GM19452 (cell line): ENCODE results near the gene TASOR.
"Not testable (repeated sequence)": the region's sequence is repeated elsewhere in the genome, so short reads cannot be mapped to it uniquely, and the experiment has no call there.

ENCODE experiments used
- ATAC-seq: cut with Tn5 transposase; IDR thresholded peaks from one replicate; pipeline ENCODE4 v1.9.1; 2021; ENCODE audit not compliant: unreplicated experiment

The TASOR gene

DNA sequence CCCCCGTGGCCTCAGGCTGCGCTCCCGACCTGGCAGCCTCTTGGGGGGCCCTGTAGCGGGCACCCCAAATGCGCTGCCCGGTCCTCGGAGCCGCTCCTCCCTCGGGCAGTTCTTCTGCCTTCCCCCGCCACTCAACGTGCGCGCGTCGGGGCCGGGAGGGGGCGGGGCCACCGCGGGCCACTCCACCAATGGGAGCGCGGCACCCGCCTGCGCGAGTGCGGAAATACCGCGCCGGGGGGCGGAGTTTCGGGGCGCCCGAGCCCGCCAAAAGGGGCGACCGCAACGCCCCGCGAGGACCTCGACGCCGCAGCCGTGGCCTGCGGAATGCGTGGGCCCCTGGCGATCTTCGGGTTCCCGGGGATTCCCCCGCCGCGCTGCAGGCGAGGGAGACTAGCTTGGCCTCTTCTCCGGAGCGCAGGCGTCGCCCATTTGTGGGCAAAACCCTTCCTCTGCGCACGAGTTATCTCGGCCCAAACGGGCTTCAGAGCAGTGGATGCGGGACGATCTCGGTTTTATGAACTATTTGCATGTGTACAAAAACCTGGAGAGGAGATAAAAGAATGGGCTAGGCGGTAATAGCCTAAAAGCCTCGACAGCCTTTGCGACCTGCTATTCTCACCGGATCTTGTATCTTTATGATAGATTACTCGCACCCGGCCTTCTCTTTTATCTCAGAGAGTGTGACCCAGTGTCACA is at the start of gene TASOR:
Gene TASOR, minus strand, starts transcription at position 144 of the 696 bp plus-strand sequence. CDS start 259 bp downstream, outside the sequence.
- ATAC-seq = peak; percentile 77

DNA sequence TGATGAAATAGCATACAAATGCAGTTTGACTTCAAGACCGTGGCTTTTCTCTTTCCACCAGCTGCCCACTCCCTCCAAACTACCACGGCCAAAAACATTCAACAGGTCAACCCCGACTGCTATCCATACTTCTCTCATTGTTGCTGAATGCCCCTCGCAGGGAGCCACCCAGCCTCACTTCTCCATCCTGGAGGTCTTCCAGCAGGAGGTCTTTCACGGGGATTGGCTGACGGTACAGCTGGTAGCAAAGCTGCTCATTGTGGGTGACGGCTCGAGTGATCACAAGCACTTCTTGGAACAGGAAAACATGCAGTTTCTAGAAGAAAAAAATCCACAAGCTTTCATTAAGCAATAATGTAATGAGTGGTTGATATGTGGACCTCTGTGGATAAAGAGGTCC is 49.0 kb upstream of the TASOR start:
- ATAC-seq = no peak

DNA sequence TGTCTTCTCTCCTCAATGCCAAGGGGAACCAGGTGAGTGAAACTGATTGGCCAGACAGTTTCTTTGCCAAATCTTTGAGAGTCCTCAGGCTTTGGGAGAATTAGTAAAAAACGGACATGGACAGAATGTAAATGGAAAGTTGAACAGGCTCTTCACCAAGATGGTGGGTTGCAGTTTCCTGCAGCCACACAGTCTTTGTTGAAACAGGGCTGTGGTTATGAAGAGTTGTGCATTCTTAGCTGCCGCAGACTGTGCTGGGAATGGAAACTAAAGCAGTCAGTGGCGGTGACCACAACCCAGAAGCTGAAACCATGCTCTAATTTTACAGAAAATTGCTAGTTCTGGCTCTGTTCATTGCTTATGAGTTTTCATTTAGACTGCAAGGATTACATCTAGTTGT is 42.1 kb upstream of the TASOR start:
- ATAC-seq = peak; percentile 98

GRCh38 chr3:56724676-56725075 is 41.6 kb upstream of the TASOR start:
- ATAC-seq = peak; percentile 2

GRCh38 chr3:56720849-56721248 is 37.8 kb upstream of the TASOR start:
- no peak for ATAC-seq

DNA sequence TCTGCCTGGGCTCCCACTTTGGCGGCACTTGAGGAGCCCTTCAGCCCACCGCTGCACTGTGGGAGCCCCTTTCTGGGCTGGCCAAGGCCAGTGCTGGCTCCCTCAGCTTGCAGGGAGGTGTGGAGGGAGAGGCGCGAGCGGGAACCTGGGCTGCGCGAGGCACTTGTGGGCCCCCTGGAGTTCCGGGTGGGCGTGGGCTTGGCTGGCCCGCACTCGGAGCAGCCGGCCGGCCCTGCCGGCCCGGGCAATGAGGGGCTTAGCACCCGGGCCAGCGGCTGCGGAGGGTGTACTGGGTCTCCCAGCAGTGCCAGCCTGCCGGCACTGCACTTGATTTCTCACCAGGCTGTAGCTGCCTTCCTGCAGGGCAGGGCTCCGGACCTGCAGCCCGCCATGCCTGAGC is 35.7 kb upstream of the TASOR start:
- not testable (repeated sequence) for ATAC-seq

GRCh38 chr3:56711344-56711743 is 28.3 kb upstream of the TASOR start:
- ATAC-seq = no peak

DNA sequence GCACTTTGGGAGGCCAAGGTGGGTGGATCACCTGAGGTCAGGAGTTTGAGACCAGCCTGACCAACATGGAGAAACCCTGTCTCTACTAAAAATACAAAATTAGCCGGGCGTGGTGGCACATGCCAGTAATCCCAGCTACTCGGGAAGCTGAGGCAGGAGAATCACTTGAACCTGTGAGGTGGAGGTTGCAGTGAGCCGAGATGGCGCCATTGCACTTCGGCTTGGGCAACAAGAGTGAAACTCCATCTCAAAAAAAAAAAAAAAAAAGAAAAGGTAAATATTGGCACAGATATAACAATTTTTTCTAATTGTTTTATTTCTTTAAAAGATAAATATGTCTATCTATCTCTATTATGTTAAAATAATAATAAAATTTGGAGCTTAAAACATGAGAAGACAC is 24.3 kb upstream of the TASOR start:
- not testable (repeated sequence) for ATAC-seq

GRCh38 chr3:56706629-56707028 is 23.6 kb upstream of the TASOR start:
- no peak for ATAC-seq

DNA sequence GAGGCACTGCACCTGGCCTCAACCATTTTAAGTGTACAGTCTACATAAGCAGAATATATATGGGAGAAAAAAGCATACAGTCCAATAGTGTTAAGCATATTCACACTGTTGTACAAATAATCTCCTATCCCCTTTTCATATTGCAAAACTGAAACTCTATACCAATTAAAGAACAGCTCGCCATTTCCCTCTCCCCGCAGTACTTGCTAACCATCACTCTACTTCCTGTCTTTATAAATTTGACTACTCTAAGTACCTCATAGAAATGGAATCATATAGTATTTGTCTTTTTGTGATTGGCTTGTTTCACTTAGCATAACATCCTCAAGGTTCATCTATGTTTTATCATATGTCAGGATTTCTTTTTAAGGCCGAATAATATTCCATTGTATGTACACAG is 21.6 kb upstream of the TASOR start:
- no peak for ATAC-seq

- ATAC-seq = no peak
Observed at GRCh38 chr3:56702490-56703315, 19.6 kb upstream of the TASOR start.

GRCh38 chr3:56700151-56700550 is 17.1 kb upstream of the TASOR start:
- no peak for ATAC-seq

DNA sequence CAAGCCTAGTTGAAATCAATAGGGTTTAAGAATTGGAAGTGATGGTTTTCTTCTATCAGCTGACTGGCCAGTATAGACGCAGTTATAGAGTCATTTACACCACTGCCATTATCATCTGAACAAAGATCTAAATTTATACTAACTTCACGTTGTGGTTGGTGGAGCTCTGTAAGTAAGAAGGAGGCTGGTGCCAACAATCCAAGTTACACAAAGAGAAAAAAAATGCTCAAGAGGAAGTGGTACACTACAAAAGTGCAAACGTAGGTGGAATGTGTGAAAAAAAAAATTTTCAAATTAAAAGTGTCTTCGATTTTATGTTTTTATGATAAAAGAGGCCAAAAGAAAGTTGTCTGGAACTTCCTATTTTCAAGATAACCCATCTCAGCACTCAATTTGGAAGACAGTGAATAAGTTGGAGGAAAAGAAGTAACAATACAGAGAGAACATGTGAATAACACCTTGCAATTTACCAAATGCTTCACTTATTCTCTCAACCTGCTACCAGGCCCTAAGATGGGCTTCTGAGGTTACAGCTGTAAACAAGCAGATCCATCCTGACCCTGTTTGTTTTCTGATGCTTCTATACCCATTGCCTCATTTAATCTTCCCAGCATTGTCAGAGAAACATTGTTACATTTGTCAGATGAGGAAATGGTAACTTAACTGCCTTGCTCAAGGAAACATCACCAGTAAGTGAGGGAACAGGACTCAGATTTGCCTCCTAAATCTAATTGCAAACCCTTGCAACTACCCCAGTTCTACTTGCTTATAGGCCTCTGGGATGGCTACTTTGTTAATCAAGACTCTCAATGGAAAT is 12.0 kb upstream of the TASOR start:
- ATAC-seq = no peak

- ATAC-seq = no peak
Observed at GRCh38 chr3:56693750-56694149, 10.7 kb upstream of the TASOR start.

GRCh38 chr3:56692520-56693433 is 9.7 kb upstream of the TASOR start:
- peak; percentile 64 for ATAC-seq

DNA sequence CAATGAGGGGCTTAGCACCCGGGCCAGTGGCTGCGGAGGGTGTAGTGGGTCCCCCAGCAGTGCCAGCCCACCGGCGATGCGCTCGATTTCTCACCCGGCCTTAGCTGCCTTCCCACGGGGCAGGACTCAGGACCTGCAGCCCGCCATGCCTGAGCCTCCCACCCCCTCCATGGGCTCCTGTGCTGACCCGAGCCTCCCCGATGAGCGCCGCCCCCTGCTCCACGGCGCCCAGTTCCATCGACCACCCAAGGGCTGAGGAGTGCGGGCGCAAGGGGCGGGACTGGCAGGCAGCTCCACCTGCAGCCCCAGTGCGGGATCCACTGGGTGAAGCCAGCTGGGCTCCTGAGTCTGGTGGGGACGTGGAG is 8.9 kb upstream of the TASOR start:
- not testable (repeated sequence) for ATAC-seq

- ATAC-seq = no peak
Observed at GRCh38 chr3:56691165-56692000, 8.3 kb upstream of the TASOR start.

- ATAC-seq = no peak
Observed at GRCh38 chr3:56689303-56689702, 6.2 kb upstream of the TASOR start.

GRCh38 chr3:56688191-56688590 is 5.1 kb upstream of the TASOR start:
- peak; percentile 69 for ATAC-seq

DNA sequence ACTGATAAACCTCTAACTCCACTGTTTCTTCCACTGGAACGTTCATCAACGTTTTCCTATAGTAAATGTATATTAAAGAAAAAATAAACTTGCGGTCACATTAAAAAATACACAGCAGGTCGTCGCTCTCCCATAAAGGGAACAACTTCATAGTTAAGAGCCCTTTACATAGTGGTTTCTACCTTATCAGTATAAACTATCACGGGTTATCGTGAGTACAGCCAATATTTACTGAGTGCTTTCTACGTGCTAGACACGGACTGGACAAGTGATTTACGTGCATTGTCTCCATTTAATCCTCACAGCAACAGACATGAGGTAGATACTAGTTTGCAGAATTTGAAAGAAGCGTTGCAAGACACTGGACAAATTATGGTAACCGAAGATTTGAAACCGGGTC is 964 bp upstream of the TASOR start:
- ATAC-seq = no peak
